Measurements from ENCODE around the gene APEH.

Gene APEH

DNA sequence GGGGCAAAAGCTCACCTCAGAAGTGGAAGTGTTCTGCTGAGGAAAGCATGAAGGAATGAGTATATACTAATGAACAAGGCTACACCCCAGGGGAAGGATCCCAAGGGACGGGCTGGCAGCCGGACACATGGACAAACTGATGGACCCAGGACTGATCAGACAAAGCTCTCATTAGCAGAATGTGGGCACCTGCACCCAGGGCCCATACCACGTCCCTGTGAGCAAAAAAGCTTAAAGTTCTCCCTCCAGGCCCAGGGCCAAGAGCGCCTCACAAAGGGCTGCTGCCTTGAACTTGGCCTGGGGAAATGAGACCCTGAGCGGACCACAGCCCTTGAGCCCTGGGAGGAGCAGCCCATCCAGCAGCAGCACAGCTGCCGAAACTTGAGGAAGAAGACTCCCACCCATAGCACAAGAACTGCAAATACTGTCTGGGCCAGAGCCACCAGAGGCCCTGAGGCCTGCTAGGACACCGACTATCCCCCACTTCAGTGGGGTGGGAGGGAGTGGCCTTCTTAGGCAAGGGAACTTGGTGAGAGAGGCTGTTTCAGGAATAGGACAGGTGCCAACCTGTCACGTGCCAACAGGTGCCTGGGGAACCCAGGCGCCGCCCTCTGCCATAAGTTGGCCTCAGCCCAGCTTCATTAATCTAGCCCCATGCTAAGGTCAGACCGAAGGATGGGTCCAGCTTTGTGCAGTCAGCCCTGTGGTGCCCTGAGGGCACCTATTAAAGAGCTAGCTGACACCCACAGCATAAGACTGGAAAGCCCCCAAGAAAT is 51.9 kb downstream of the APEH start:
- DNase-seq (ENCODE audit: extremely low spot score) = no peak
- TF ChIP-seq ELF4 (IDR thresholded peaks at IDR 0.05) = no peak
- TF ChIP-seq BHLHE40 (IDR thresholded peaks at IDR 0.05; ENCODE audit: borderline replicate concordance) = no peak
- no peak for TF ChIP-seq TARDBP (IDR thresholded peaks at IDR 0.05)
- TF ChIP-seq HDGF (IDR thresholded peaks at IDR 0.05; ENCODE audit: borderline replicate concordance) = no peak
- TF ChIP-seq L3MBTL2 (conservative IDR thresholded peaks at IDR 0.05) = no peak
- no peak for TF ChIP-seq SUZ12 (IDR thresholded peaks at IDR 0.05)
- no peak for TF ChIP-seq ARNT (IDR thresholded peaks at IDR 0.05)
- no peak for TF ChIP-seq LEF1 (IDR thresholded peaks at IDR 0.05; ENCODE audit: borderline replicate concordance)
- TF ChIP-seq ZNF384 (IDR thresholded peaks at IDR 0.05) = no peak
- POLR2A ChIA-PET = no interaction called here
- CTCF ChIA-PET = no interaction called here

DNA sequence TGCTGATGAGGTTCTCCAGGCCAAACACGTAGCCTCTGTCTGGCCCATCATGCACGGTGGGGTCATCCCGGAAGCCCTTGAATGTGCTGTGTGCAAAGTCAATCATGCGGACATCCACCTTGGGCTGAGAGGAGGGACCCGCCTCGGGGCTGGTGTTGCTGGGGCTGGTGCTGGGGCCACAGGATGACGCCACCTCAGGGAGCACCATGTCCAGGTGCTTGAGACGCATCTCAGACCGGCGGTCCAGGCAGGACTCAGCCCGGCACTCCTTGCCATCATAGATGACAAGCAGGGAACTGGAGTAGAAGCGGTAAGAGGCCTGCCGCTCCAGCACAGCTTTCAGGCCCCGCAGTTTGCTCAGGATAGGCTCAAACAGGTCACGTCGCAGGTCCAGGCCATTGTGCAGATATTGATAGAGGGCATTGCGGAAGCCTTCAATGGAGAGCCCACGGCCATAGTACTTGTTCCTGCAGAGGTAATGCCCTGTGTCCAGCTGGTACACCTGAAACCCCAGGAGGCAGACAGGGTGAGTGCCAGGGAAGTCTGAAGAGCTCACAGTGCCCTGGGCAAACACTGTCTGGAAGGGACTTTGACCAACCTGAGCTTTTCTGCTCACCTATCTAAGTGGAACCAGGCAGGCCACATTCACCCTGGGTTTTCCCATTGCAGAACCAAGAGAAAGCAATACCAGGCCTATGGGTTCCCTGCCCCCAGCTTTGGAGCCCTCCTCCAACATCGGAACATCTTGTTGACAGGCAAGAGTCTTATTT is 53.2 kb downstream of the APEH start:
- no peak for TF ChIP-seq NFRKB (IDR thresholded peaks at IDR 0.05)
- no peak for TF ChIP-seq CTBP1 (IDR thresholded peaks at IDR 0.05; ENCODE audit: borderline replicate concordance)
- TF ChIP-seq HDGF (IDR thresholded peaks at IDR 0.05; ENCODE audit: borderline replicate concordance) = no peak
- TF ChIP-seq LEF1 (IDR thresholded peaks at IDR 0.05; ENCODE audit: borderline replicate concordance) = no peak
- TF ChIP-seq SUZ12 (IDR thresholded peaks at IDR 0.05) = no peak
- TF ChIP-seq TARDBP (IDR thresholded peaks at IDR 0.05) = no peak
- TF ChIP-seq FOXM1 (IDR thresholded peaks at IDR 0.05; ENCODE audit: borderline replicate concordance) = no peak
- TF ChIP-seq SP1 (IDR thresholded peaks at IDR 0.05) = no peak
- no peak for TF ChIP-seq L3MBTL2 (conservative IDR thresholded peaks at IDR 0.05)
- TF ChIP-seq, protein P1, sequence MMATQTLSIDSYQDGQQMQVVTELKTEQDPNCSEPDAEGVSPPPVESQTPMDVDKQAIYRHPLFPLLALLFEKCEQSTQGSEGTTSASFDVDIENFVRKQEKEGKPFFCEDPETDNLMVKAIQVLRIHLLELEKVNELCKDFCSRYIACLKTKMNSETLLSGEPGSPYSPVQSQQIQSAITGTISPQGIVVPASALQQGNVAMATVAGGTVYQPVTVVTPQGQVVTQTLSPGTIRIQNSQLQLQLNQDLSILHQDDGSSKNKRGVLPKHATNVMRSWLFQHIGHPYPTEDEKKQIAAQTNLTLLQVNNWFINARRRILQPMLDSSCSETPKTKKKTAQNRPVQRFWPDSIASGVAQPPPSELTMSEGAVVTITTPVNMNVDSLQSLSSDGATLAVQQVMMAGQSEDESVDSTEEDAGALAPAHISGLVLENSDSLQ (IDR thresholded peaks at IDR 0.05) = no peak
- no peak for TF ChIP-seq ELF4 (IDR thresholded peaks at IDR 0.05)
- TF ChIP-seq FOXA1 (IDR thresholded peaks at IDR 0.05) = no peak
- no peak for TF ChIP-seq ZNF384 (IDR thresholded peaks at IDR 0.05)
- TF ChIP-seq ARNT (IDR thresholded peaks at IDR 0.05) = no peak
- TF ChIP-seq BHLHE40 (IDR thresholded peaks at IDR 0.05; ENCODE audit: borderline replicate concordance) = no peak
- TF ChIP-seq FOXK2 (IDR thresholded peaks at IDR 0.05) = no peak
- CTCF ChIA-PET = no interaction called here
- no peak for DNase-seq (ENCODE audit: extremely low spot score)
- POLR2A ChIA-PET = no interaction called here

DNA sequence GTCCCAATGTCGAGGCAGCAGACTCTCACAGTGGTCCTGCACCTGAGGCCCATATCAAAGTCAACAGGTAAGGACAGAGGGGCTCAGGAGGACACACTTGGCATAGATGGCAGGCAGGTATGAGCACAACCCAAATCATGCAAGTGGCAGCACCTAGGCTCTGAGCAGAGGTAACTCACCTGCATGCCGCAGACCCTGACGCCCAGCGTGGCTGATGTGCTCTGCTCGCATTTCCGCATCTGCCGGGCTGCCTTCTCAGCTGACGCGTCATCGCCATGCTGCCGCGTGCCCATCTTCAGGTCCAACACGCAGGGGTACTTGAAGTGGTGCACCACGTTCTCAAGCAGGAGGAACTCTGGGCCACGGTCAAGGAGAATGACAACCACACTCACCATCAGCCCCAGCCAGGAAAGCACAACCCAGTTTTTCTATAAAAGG is 53.8 kb downstream of the APEH start:
- POLR2A ChIA-PET = no interaction called here
- TF ChIP-seq ELF4 (IDR thresholded peaks at IDR 0.05) (no peak), TARDBP (IDR thresholded peaks at IDR 0.05) (no peak), CTBP1 (IDR thresholded peaks at IDR 0.05; ENCODE audit: borderline replicate concordance) (no peak), ARNT (IDR thresholded peaks at IDR 0.05) (no peak), NFRKB (IDR thresholded peaks at IDR 0.05) (no peak), FOXA1 (IDR thresholded peaks at IDR 0.05) (no peak), L3MBTL2 (conservative IDR thresholded peaks at IDR 0.05) (no peak)
- TF ChIP-seq, protein P1 (IDR thresholded peaks at IDR 0.05) = no peak
- CTCF ChIA-PET = no interaction called here
- DNase-seq (ENCODE audit: extremely low spot score) = no peak

DNA sequence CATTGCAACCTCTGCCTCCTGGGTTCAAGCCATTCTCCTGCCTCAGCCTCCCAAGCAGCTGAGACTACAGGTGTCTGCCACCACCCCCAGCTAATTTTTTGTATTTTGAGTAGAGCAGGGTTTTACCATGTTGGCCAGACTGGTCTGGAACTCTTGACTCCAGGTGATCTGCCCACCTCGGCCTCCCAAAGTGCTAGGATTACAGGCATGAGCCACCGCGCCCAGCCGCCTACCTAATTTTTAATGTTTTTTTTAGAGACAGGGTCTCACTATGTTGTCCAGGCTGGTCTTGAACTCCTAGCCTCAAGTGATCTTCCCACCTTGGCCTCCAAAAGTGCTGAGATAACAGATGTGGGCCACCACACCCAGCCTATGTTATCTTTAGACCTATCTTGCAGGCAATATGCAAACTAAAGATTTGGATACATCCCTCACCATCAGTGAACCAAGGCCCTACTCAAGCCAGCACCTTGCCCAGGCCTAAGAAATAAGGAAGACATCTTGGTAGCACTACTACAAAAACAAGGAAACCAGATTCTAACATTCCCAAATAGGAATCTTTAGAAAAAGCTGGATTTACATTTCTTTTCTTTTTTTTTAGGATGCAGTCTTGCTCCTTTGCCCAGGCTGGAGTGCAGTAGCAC is 55.9 kb downstream of the APEH start:
- ChIA-PET CTCF (no interaction called here), POLR2A (no interaction called here)
- TF ChIP-seq HDGF (IDR thresholded peaks at IDR 0.05; ENCODE audit: borderline replicate concordance) (no peak), FOXM1 (IDR thresholded peaks at IDR 0.05; ENCODE audit: borderline replicate concordance) (no peak), TARDBP (IDR thresholded peaks at IDR 0.05) (no peak), ZNF384 (IDR thresholded peaks at IDR 0.05) (no peak), NFRKB (IDR thresholded peaks at IDR 0.05) (no peak), BHLHE40 (IDR thresholded peaks at IDR 0.05; ENCODE audit: borderline replicate concordance) (no peak), FOXA1 (IDR thresholded peaks at IDR 0.05) (no peak)
- no peak for DNase-seq (ENCODE audit: extremely low spot score)

DNA sequence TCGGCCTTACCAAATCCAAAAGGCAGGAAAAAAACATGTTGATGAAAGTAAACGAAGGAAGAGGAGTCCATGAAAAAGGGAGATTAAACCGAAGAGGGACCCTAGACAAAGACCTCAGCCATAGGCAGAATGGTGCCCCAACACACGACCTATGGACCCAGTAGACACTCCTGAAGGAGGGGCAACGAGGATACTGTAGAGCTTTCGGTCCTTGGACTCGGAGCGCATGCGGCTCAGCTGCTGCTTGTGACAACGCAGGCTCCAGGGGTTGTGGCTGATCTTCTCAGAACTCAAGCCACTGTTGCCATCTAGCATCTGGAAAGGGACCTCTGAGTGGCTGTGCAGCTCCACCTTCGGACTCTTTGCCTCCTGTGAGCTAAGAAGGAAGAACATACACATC is 58.4 kb downstream of the APEH start:
- ChIA-PET POLR2A (interaction anchor here (1.4 kb wide), 1 partner anchor 9 kb away, joined by 4 read pairs; the partner anchor contains the start of gene GMPPB), CTCF (no interaction called here)
- TF ChIP-seq CTBP1 (IDR thresholded peaks at IDR 0.05; ENCODE audit: borderline replicate concordance) (no peak), BHLHE40 (IDR thresholded peaks at IDR 0.05; ENCODE audit: borderline replicate concordance) (no peak)
- DNase-seq (ENCODE audit: extremely low spot score) = no peak

DNA sequence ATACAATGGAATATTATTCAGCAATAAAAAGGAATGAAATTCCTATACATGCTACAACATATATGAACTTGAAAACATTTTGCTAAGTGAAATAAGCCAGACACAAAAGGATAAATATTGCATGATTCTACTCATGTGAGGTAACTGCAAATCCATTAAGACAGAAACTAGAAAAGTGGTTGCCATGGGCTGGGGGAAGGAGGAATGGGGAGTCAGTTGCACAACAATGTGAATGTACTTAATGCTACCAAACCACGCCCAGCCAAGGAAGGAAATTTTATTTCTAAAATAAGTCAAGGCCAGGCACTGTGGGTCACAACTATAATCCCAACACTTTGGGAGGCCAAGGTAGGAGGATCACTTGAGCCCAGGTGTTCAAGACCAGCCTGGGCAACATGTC is 59.4 kb downstream of the APEH start:
- DNase-seq (ENCODE audit: extremely low spot score) = no peak
- ChIA-PET POLR2A (no interaction called here), CTCF (no interaction called here)
- TF ChIP-seq L3MBTL2 (conservative IDR thresholded peaks at IDR 0.05) (no peak), CTBP1 (IDR thresholded peaks at IDR 0.05; ENCODE audit: borderline replicate concordance) (no peak), NFRKB (IDR thresholded peaks at IDR 0.05) (no peak), FOXA1 (IDR thresholded peaks at IDR 0.05) (no peak), TARDBP (IDR thresholded peaks at IDR 0.05) (no peak), ARNT (IDR thresholded peaks at IDR 0.05) (no peak), ZNF384 (IDR thresholded peaks at IDR 0.05) (no peak), SUZ12 (IDR thresholded peaks at IDR 0.05) (no peak)
